NOMO-1 treated with dmso at 0.1 percent for 144 hours (cell line): ENCODE data around the gene SARDH.

Experiments used
- DNase-seq: peaks from one replicate; lab custom pipeline; 2025; ENCODE audit not compliant: unreplicated experiment; lab: John Stamatoyannopoulos, UW

SARDH gene

GRCh38 chr9:133705576-133705975 lies 32.6 kb downstream of the SARDH start:
- DNase-seq = no peak

DNA sequence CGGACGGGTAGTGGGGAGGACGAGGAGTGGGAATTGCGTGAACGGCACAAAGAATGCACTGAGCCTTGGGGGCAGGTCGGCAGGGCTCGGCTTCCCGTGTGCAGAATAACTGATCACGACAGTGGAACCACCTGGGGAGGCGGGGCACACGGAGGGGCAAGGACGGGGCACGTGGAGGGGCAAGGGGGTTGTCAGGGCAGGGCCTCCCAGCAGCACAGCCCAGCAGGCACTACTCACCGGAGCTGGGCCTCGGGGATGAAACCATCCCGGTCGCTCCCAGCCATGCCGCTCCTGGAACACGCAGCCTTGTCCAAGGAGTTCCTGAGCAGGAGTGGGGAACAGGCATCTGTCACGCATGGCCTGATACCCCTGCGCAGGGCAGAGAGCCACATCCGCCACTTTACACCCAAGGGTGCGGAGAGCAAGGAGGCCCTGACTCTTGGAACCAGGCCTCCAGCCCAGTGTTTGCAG lies 33.4 kb downstream of the SARDH start:
- DNase-seq = no peak

DNA sequence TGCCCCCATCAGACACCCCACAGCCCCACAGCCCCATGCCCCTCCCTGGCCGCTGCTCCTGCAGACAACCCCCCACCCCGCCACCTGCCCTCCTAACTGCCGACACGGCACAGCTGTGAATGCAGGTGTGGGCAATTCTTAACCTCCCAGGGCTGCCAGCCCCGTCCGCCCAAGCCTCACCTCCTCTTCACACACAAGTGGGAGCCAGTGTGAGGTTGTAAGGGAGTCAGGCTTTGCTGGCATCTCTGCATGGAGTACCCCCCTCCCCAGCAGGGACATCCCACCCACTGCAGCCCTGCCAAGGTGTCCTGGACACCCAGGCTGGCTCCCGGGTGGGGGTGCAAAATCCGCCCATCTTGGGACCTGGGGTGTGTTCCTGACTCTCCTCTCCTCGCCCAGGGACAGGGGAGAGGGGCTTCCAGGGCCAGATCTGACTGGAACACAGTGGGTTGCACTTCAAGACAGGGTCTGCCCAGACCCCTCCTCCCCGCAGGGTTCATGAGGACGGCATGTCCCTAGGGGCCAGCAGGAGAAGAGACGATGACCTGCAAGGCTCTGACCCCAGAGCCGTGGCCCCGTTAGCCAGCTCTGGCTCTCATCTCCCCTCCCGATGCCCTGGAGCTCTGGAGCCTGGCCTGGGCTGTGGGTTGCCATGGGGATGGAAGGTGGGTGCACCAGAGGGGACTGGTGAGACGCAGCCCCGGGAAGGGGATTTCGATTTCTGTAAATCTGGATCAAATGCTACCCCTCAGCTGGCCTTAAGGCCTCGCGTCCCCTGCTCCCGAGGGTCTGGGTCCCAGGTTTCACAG lies 34.4 kb downstream of the SARDH start:
- no peak for DNase-seq

- DNase-seq = no peak
Observed at GRCh38 chr9:133702798-133703590, 35.2 kb downstream of the SARDH start.

- DNase-seq = peak; percentile 4
Observed at GRCh38 chr9:133701981-133702797, 36.0 kb downstream of the SARDH start.

DNA sequence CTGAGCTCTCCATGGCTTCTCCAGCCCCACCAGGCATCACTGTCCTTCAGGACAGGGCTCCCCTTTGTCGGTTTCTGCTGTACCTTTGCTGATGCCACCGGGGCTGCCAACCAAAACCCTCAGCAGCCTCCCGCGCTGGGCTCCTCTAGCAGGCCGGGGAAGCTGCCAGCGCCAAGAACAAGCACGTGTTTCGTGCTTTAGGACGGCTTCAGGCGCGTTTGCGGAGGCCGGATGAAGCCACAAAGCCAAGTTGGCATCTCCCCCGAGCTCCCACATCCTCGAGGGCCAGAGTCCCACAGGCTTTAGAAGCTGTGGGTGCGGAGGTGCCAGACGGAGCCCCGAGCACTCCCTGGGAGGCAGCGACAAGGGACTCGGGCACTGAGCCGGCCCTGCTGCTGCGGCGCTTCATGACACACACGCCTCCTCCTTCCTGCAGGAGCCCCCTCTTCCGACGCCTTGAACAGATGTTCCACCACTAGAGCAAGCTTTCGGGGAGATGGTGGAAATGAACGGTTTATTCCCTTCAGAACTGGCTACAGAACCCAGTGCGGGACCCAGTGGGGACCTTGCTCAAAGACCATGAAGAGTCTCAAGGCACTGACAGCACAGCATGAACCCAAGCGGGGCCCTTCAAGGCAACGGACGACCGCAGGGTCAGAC lies 36.7 kb downstream of the SARDH start:
- no peak for DNase-seq

DNA sequence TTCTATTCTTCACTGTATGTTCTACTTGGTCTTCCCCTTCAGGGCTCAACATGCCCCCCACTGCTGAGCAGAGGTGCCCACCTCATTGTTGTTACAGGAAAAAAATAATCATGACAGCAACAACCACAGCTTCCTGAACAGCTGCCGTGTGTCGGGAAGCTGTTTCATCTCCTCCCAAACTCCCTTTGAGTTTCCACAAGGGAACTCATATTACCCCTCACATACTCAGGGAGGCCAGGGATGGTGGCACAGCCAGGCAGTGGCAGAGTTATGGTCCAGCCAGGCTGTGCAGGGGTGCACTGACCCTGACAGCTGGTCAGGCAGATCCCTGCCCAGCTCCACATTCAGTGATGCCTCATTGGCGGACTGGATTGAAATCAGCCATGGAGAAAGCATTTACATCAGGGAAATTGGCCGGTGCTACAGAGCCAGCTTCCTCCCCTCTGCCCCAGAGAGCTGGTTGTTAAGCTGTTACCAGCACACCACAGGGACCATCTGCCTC lies 37.3 kb downstream of the SARDH start:
- DNase-seq = no peak

DNA sequence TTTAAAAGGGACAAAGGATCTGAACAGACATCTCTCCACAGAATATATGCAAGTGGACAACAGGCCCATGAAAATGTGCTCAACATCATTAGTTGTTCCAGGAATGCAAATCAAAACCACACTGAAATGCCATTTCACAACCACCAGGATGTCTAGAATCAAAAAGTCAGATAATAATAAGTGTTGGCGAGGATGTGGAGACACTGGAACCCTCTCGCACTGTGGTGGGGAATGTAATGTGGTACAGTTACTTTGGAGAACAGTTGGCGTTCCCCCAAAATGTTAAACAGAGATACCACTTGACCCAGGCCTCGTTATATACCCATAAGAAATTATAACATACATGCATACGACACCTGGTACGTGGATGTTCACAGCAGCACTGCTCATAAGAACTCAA lies 38.6 kb downstream of the SARDH start:
- no peak for DNase-seq

DNA sequence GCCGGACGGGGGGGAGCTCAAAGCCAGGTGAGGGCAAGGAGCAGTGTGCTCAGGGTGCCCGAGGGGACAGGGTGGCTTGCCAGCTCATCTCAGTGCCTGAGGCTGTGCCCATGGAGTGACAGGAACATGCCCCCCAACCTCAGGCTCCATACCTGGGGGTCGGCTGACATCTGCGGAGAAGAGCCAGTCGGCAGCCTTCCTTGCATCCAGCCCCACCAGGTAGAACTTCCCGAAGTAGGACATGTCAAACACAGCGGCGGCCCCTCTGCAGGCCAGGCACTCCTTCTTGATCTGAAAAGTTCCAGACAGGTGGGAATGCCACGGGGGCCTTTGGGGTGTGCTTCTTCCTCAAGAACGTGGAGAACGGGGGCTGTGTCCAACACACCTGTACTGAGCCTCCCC lies 42.1 kb downstream of the SARDH start:
- no peak for DNase-seq

GRCh38 chr9:133694686-133695085 lies 43.5 kb downstream of the SARDH start:
- DNase-seq = no peak

DNA sequence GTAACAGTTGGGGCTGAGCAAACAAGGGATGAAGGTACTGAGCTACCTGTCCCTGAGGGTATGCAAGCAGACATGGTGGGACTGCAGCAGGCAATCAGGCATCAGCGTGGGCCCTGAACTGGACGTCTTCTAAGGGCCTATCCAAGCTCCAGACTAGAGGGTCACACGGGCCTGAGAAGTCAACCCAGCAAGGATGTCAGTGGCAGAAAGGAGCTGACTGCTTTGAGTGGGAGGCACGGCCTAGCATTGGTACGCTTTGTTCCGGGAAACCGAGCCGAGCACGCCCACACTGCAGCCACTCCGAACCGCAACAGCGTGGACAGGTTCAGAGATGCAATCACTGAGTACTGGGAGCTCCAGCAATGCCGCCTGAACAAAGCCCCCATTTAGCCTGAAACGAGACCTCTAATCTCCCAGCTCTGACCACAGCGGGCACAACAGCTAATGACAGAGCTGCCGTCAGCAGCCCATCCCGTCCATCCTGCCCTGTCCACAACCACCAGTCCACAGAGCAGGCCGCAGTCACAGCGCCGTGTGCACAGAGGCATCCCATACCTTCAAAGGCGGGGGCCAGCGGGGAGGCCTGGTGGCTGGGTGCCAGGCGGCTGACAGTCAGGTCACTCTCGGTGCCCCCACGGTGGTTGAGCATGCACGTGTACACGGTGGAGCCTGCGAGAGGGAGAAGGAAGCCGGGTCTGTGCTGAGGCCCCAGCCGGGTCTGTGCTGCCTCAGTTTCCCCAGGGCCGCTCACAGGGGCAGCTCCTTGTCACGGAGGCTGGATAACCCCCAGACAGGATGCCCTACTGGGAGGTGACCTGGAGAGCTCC lies 44.2 kb downstream of the SARDH start:
- no peak for DNase-seq

- no peak for DNase-seq
Observed at GRCh38 chr9:133693116-133693515, 45.0 kb downstream of the SARDH start.

DNA sequence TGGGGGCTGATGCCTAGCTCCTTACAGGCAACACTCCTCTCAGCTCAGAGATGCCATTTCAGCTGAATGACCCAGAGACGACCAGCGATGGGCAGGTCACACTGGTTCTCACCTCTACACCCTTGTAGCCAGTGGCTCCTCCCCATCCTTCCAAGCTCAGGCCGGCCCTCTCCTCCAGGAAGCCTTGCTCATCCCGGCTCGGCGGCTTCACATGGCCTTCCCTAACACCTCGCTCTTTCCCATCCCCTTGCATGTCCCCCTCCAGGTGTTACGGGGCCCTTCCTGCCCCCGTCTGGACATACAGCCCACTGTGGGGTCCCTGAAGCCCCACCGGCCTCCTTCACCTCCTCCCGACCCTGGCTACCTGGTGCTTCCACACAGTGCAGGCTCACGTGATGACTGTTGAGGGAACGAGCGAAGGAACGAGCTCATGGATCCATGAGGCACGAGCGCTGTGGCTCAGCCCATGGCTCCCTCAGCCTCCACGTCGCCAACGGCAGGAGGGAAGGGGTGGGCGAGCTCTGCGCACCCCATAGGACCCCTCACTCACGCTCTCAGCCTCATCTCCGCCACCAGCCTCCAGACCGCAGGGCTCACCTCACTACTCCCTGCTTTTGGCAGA lies 45.7 kb downstream of the SARDH start:
- no peak for DNase-seq

- DNase-seq = no peak
Observed at GRCh38 chr9:133691626-133692363, 46.4 kb downstream of the SARDH start.

DNA sequence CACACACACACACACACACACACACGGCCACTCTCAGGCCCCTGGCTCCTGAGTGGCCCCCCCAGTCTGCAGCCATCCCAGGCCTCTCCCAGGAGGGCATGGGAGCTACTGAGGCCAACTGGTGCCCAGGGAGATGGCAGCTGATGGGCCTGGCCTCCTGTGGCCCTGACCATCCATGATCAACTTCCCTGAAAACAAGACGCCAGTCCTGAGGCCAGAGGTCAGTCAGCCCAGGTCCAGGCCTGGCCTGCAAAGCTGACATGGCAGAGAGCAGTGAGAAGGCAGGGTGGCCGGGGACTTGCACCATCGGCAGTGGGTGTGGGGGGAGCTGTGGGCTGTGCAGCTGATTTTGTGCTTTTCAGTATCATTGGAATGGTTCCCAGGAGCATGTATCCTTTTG lies 47.0 kb downstream of the SARDH start:
- DNase-seq = no peak

- no peak for DNase-seq
Observed at GRCh38 chr9:133690081-133690561, 48.0 kb downstream of the SARDH start.

DNA sequence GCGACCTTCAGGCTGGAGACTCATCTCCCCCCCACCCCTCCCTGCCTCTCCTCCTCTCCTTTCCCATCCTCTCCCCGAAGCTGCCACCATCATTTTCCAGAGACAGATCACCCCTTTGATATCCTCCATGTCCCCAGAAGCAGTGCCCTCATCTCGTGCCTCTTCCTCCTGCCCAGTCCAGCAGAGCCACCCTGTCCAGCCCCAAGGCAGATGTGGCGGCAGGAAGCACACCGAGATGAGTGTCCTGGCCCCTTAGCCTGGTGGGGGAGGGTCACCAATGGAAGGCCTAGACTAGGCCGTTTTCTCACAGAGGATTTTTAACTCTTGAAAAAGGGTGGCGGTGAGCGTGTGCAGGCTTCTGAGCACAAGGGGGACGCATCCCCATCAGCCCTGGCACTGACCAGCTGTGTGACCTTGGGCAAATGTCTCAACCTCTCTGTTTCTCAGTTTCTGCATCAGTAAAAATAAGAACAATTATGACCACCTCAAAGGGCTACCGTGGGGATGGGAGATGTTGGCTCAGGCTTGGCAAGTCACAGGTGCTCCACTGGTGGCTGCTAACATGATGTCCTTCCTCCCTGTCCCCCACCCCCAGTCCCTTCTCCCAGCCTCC lies 48.9 kb downstream of the SARDH start:
- no peak for DNase-seq
